Measurements from ENCODE around the gene TPPP2. TPM values are rescaled to one million over a fixed set of nuclear protein-coding genes. Genes with fewer than 3 reads are reported as not detected.
"Not testable (repeated sequence)": the region's sequence is repeated elsewhere in the genome, so short reads cannot be mapped to it uniquely, and the experiment has no call there.

Gene TPPP2
- total RNA-seq, 1 experiment from 2014 or later = not detected

DNA sequence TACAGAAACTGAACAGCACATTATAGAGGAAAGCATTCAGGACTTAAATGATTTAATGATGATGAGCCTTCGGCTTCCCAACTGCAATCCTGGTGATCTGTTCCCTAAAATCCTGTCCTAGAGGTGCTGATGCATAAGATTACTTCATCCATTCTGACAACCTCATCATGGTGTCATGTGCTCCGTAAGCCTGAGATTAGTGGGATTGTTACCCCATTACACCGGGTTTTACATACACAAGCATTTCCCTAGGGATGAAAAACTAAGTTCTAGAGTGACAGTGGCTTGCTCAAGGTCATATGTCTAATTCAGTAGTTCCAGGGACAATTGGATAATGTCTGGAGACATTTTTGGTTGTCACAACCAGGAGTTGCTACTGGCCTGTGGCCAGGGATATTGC lies 7.1 kb downstream of the TPPP2 start:
- DNase-seq (ENCODE audit: low read depth) = no peak

DNA sequence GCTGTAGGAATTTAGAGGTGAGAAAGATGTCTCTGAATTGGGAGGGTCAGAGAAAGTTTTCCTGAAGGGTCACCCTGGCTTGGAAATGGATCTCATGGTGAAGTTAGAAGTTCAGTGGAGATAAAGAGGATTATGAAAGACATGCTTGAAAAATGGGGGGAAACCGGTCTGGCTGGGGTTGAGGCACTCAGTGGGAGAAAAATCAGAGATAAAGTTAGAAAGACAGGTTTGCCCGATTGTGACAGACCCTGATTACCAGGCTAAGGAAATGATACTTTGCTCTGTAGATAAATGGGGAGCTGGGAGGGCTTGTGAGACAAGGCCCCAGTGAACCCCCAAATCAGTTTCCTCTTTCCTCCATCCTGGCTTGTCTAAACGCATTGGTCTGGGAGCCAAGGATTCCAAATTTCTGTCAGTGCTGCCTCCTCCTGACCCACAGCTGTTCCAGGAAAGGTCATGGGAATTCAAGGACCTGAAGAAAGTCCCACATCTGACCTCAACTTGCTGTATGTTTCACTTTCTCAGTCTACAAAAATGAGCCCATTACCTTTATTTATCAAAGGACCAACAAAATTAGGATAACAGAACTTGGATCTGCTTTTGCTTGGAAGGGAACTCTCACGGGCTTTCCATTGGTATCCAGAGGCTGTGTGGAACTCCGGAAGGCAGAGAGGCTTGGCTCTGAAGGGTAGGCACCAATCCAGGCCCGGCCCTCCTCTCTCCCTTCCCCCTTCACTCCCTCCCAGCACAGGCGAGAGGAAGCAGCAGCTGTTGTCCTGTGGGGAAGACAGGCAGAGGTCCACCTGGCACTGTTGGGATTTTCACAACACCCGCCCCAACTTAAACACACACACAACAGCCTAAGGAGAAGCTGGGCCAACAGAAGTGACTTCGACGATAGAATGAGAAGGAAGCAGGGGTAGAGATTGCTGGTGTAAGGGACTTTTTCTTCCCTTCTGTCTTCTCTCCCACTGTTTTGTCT lies 8.7 kb downstream of the TPPP2 start:
- DNase-seq (ENCODE audit: low read depth) = no peak

DNA sequence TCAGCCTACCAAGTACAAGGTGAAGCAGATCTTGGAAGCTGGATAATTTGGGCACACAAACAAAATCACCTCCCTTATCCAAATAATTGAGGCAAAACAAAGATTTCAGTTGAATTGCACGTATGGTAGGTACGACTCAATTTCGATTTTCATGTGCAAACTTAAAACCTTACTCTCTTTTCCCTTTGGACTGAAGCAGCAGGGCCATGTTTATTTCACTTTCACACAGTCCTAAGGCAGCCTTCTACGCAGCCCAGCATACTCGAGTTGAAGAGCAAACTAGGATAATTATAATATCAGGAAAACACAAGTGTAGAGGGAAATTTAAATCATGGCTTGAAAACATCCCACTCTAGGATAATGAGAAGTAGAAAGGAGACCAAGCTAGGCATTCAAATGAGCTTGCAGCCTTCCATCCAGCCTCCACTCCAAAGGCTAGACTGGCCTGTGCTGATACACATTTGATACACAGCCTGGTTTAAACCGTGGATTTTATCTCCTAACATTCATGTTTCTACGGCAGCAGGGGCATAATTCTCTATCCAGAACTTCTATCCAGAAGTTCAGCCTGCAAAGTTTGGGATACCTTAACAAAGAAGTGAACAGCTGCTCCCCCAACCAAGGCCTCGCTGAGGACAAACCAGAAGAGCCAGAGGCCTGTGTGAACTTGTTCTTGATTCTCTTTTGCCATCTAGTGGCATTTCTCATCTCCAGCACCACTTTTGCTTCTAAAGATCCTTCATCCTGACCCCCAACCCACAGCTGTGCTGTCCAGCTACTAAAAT lies 9.8 kb downstream of the TPPP2 start:
- DNase-seq (ENCODE audit: low read depth) = peak; percentile 52

DNA sequence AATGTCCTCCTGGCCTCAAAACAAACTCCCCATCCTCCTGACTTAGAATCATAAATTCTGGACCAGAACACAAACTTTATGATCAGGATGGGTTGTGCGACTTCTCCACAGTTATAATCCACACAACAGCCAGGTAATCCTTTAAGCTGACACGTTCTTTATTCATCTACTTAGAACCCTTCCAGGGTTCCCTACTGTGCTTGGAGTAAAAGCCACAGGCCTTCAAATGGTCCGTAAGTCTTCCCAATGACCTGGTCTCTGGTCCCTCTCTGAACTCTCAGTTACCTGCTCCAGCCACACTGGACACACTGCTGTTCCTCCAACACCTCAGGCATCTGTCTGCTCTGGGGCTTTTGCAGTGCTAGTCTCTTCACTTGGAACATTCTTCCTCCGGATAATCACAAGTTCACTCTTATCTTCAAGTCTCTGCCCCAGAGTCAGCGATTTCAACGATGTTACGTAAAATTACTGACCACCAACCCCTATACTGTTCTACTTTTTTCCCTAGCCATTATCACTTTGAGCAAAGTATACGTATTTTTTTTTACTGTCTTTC lies 10.4 kb downstream of the TPPP2 start:
- DNase-seq (ENCODE audit: low read depth) = no peak

DNA sequence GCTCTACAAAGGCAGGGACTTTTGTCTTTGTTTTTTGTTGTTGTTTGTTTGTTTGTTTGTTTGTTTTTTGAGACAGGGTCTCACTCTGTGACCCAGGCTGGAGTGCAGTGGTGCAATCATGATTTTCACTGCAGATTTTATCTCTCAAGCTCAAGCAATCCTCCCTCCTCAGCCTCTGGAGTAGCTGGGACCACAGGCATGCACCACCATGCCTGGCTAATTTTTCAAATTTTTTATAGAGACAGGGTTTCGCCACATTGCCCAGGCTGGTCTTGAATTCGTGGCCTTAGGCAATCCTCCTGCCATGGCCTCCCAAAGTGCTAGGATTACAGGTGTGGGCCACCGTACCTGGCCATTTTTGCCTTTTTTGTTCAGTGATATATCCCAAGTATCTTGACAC lies 10.9 kb downstream of the TPPP2 start:
- not testable (repeated sequence) for DNase-seq (ENCODE audit: low read depth)

GRCh38 chr14:21041676-21042433 lies 11.8 kb downstream of the TPPP2 start, which contains the start of gene RNASE7:
Gene RNASE7 (plus strand): TSS chr14:21042362. CDS start chr14:21042993, 631 bp downstream.
- peak; percentile 60 for DNase-seq (ENCODE audit: low read depth)

DNA sequence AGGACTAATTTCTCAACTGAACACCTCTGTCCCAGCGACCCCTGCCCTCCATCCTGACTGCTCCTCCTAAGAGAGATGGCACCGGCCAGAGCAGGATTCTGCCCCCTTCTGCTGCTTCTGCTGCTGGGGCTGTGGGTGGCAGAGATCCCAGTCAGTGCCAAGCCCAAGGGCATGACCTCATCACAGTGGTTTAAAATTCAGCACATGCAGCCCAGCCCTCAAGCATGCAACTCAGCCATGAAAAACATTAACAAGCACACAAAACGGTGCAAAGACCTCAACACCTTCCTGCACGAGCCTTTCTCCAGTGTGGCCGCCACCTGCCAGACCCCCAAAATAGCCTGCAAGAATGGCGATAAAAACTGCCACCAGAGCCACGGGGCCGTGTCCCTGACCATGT lies 12.9 kb downstream of the TPPP2 start:
- DNase-seq (ENCODE audit: low read depth) = peak; percentile 25

DNA sequence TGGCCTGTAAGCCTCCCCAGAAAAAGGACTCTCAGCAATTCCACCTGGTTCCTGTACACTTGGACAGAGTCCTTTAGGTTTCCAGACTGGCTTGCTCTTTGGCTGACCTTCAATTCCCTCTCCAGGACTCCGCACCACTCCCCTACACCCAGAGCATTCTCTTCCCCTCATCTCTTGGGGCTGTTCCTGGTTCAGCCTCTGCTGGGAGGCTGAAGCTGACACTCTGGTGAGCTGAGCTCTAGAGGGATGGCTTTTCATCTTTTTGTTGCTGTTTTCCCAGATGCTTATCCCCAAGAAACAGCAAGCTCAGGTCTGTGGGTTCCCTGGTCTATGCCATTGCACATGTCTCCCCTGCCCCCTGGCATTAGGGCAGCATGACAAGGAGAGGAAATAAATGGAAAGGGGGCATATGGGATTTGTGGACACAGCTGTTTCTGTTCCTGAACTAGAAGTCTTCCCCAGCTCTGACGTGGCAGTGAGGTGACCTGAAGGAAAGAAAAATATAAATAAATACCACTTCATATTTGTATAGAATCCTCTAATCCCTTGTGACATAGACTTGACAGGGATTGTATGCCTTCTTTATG lies 13.5 kb downstream of the TPPP2 start:
- no peak for DNase-seq (ENCODE audit: low read depth)

DNA sequence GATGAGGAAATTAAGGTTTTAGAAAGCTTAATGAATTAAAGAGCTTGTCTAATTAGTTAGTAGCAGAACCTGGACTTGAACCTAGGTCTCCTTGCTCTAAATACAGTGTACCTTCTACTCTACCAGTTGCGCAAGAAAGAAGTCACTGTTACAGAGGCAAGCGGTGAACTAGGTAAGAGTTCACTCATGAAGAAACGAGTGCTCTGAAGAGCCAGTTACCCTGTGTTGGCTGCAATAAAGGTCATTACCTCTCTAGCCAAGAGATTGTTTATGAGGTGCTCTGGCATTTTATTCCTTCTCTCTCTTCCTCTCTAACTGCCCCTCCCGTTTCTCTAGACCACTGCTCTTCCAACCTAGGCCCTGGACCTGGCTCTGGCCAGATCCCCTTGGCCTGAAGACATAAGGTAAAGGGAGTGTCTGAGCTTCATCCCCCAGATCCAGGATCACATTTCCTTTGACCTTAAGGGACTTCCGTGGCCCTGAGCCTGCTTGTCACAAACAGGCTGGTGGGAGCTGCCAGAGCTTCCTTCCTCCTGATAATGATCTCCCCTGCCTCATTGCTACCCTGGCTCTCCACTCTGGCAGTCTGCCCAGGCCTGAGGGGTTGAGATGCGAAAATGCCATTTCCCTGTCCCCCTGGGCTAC lies 14.1 kb downstream of the TPPP2 start:
- DNase-seq (ENCODE audit: low read depth) = peak; percentile 28

DNA sequence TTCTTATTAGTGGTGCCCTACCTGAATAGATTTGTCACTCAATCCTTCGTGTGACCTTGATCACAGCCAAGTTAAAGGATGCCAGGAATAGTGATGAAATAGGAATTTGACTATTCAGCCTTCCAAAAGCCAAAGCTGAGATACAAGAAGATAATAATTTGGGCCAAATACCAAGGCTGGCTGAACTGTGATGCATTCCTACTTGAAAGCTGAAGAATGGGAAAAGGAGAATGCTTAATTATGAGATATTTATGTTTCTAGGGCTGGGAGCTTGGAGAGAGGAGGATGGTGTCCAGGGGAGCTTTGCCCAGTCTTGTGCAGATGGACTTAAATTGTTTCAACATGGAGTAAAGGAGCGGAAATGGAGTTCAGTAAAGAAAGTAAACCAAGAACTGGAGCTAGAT lies 17.4 kb downstream of the TPPP2 start:
- DNase-seq (ENCODE audit: low read depth) = no peak

DNA sequence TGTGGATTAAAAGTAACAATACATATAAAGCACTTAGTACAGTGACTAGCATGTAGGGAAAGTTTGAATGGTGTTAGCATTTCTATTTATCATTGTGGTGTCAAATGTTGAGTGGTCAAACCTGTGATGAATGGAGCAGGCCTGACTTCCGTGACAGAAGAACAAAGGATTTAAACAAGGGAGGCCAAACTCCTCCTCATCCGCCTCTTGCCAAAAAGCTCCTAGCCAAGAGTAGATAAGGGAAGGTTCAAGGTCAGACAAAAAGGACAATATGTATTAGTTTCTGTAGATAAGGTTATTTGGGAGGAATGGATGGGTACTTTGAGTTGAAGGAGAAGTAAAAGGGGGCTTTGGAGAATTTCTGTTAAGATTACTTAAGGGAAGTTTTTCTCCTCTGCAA lies 18.6 kb downstream of the TPPP2 start:
- no peak for DNase-seq (ENCODE audit: low read depth)

DNA sequence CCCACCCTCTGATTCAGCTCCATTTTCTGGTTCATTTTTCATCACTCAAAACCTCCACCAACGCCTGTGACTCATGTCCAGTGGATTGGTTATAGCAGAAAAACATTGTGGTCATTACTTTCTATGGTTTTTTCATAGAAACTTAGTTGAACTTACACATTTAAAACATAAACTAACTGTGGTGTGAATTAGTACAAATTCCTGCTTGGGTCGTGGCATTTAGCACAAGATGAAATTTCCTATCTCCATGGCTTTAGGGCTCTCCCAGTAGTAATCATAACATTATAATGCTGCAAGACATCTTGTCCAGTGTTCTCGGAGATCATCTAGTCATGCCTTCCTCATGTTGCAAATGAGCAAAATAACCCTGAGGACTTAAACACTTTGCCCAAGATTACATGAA lies 19.3 kb downstream of the TPPP2 start:
- peak; percentile 32 for DNase-seq (ENCODE audit: low read depth)

DNA sequence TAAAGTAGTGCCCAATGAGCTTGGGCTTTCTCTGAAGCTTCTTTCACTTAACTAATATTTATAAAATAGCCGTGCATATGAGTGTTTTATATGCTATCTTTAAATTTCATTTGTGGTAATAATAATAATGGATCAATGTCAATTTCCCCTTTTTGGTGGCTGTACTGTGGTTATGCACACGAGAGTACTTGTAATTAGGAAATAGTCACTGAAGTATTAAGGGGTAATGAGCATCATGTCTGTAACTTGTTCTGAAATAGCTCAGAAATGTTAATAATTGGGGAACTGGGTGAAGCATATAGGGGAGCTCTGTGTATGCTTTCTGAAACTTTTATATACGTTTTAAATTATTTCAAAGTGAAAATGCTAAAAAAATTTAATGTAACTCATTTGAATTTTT lies 20.6 kb downstream of the TPPP2 start:
- no peak for DNase-seq (ENCODE audit: low read depth)

DNA sequence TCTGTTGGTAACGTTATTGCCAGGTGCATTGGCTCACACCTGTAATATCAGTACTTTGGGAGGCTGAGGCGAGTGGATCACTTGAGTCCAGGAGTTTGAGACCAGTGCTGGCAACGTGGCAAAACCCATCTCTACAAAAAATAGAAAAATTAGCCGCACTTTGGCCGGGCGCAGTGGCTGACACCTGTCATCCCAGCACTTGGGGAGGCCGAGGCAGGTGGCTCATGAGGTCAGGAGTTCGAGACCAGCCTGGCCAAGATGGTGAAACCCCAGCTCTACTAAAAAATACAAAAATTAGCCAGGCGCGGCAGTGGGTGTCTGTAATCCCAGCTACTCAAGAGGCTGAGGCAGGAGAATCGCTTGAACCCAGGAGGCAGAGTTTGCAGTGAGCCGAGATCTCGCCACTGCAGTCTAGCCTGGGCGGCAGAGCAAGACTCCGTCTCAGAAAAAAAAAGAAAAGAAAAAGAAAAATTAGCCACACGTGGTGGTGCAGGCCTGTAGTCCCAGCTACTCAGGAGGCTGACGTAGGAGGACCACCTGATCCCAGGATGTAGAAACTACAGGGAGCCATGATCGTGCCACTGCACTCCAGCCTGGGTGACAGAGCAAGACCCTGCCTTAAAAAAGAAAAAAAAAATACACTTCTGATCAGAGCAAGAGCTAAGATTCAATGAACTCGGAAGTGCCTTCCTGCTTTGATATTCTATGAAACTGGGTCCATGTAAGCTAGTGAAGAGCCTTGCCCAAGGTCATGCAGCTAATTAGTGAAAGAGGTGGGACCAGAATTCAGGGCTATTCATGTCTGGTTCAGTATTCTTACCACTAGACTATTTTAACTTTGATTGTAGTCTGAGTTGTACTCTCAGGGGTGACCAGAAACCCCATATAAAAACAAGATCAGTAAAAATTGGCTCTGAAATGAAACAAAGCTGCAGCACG lies 23.4 kb downstream of the TPPP2 start:
- no peak for DNase-seq (ENCODE audit: low read depth)

GRCh38 chr14:21054123-21054767 lies 24.2 kb downstream of the TPPP2 start:
- no peak for DNase-seq (ENCODE audit: low read depth)

- no peak for DNase-seq (ENCODE audit: low read depth)
Observed at GRCh38 chr14:21054768-21055145, 24.7 kb downstream of the TPPP2 start.

- no peak for DNase-seq (ENCODE audit: low read depth)
Observed at GRCh38 chr14:21055432-21056117, 25.6 kb downstream of the TPPP2 start.

DNA sequence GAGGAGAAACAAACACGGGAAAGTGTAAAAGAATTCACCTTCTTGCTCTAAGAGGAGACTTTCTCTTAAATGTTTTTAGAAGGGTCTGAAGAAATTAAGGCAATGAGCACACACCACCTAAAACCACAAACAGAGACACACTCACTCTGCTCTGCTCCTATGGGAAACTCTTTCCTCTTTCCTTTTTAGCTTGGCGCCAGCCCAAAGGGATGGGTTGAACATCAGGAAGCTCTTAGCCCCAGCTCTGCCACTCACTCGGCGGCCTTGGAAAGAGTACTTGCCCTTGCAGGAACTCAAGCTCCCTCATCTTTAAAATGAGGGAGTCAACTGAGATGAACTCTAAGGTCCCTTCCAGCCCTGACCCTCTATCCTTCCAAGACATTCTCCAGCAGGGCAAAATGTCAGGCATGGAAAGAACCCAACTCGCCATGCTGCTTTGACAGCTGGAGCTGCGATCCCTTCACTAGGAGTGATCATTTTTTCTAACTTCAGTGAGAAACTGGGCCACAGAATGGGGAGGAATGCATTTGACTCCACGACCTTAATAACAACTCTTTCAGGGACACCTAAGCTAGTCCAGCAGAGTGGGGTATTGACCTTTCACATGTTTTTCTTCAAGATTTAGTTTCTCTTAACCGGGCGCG lies 26.6 kb downstream of the TPPP2 start:
- DNase-seq (ENCODE audit: low read depth) = peak; percentile 22
